ENCODE measurements around the gene HPS5. TPM values are rescaled to one million over a fixed set of nuclear protein-coding genes. Genes with fewer than 3 reads are reported as not detected.

Gene HPS5
- total and polyA plus RNA-seq, 12 donors, result 10.5 to 49.3 (median 22.2) TPM

GRCh38 chr11:18320617-18321016 lies 1.3 kb downstream of the HPS5 start:
- no peaks in the 10 kb centered on the region for H3K36me3 ChIP-seq (replicated peaks in 1 of 2)
- TF ChIP-seq POLR2A (IDR thresholded peaks at IDR 0.05) (no peak), CTCF (IDR thresholded peaks at IDR 0.05) (no peak)
- H3K4me1 ChIP-seq (replicated peaks in 1 of 2), result peaks cover 30 to 49% of the 10 kb centered on the region in 2 donors
- H3K27ac ChIP-seq, result peak overlapping the region in 1 of 5 donors; percentile 99
- no peaks in the 10 kb centered on the region for H3K27me3 ChIP-seq
- H3K4me3 ChIP-seq, result peak overlapping the region in 1 of 4 donors; percentile 64
- intact Hi-C loops (cut with DNase I), result loop anchor here in 1 of 2 donors (10.0 kb wide), 2 partner anchors 74 to 204 kb away; partner anchors contain the start of genes LDHA and TSG101
- no peaks in the 10 kb centered on the region for H3K9me3 ChIP-seq (replicated peaks in 1 of 3)
- DNase-seq, result no peak

GRCh38 chr11:18319914-18320313 lies 2.0 kb downstream of the HPS5 start:
- no peak for TF ChIP-seq POLR2A (IDR thresholded peaks at IDR 0.05)
- TF ChIP-seq CTCF (IDR thresholded peaks at IDR 0.05), result no peak
- 91 to 94% (median 94%) methylated on average over 3 of the region's 3 CpGs for WGBS, 4 donors
- intact Hi-C loops (cut with DNase I), result loop anchor here in 1 of 2 donors (10.0 kb wide), 2 partner anchors 75 to 205 kb away; partner anchors contain the start of genes LDHA and TSG101
- no peak for DNase-seq
- peaks cover 30 to 42% of the 10 kb centered on the region in 2 donors for H3K4me1 ChIP-seq (replicated peaks in 1 of 2)
- no peaks in the 10 kb centered on the region for H3K36me3 ChIP-seq (replicated peaks in 1 of 2)
- H3K4me3 ChIP-seq, result no peak overlapping the region
- no peak overlapping the region for H3K27ac ChIP-seq
- H3K27me3 ChIP-seq, result no peaks in the 10 kb centered on the region
- H3K9me3 ChIP-seq (replicated peaks in 1 of 3), result no peaks in the 10 kb centered on the region

- Histone ChIP-seq H3K36me3 (replicated peaks in 1 of 2) (no peaks in the 10 kb centered on the region), H3K27me3 (no peaks in the 10 kb centered on the region), H3K4me3 (no peak overlapping the region), H3K9me3 (replicated peaks in 1 of 3) (no peaks in the 10 kb centered on the region), H3K27ac (no peak overlapping the region), H3K4me1 (replicated peaks in 1 of 2) (peaks cover 28 to 42% of the 10 kb centered on the region in 2 donors)
- intact Hi-C loops (cut with DNase I), result no loop called here
- WGBS, 4 donors, result 91 to 94% (median 93%) methylated on average over 4 of the region's 4 CpGs
- TF ChIP-seq POLR2A (IDR thresholded peaks at IDR 0.05) (no peak), CTCF (IDR thresholded peaks at IDR 0.05) (no peak)
- DNase-seq, result no peak
Measured at GRCh38 chr11:18317551-18317950, 4.4 kb downstream of the HPS5 start.

GRCh38 chr11:18315893-18316292 lies 6.0 kb downstream of the HPS5 start:
- Histone ChIP-seq H3K27me3 (no peaks in the 10 kb centered on the region), H3K4me1 (replicated peaks in 1 of 2) (peaks cover 32 to 50% of the 10 kb centered on the region in 2 donors), H3K9me3 (replicated peaks in 1 of 3) (no peaks in the 10 kb centered on the region), H3K27ac (no peak overlapping the region), H3K36me3 (replicated peaks in 1 of 2) (no peaks in the 10 kb centered on the region), H3K4me3 (no peak overlapping the region)
- intact Hi-C loops (cut with DNase I), result no loop called here
- no peak for TF ChIP-seq POLR2A (IDR thresholded peaks at IDR 0.05)
- TF ChIP-seq CTCF (IDR thresholded peaks at IDR 0.05), result no peak
- no peak for DNase-seq
- 93 to 97% (median 96%) methylated on average over 2 of the region's 2 CpGs for WGBS, 4 donors

Measured in adrenal gland (tissue), 12 donors.